Endothelial cell of umbilical vein (primary cell): ENCODE results near the gene FOXL2NB.

ENCODE experiments used
- CTCF ChIP-seq, 2 donors: IDR thresholded peaks; 1 replicate in 1 of 2; 2 replicates in 1 of 2; pipeline ENCODE4 v1.5.1; 2011; ENCODE audit warnings: low read length in 2 of 2, mild to moderate bottlenecking in 2 of 2, moderate library complexity in 2 of 2, control low read depth in 1 of 2, inconsistent platforms in 1 of 2, low read depth in 1 of 2; ENCODE audit not compliant: insufficient read depth in 1 of 2; ENCODE audit errors: extremely low read depth in 1 of 2
- EZH2 ChIP-seq: IDR thresholded peaks from 2 replicates; pipeline ENCODE4 v1.6.1; 2012; ENCODE audit warnings: borderline replicate concordance, low read depth, mild to moderate bottlenecking, moderate library complexity, low read length, inconsistent platforms; ENCODE audit not compliant: severe bottlenecking
- GATA2 ChIP-seq: IDR thresholded peaks from 2 replicates; pipeline ENCODE4 v1.7.0; 2011; ENCODE audit warnings: low read depth, mild to moderate bottlenecking, moderate library complexity, mixed read lengths, low read length; ENCODE audit not compliant: insufficient read length, insufficient read depth
- JUN ChIP-seq: IDR thresholded peaks from 2 replicates; pipeline ENCODE4 v1.6.1; 2011; ENCODE audit warnings: borderline replicate concordance, low read depth; ENCODE audit not compliant: insufficient read length, insufficient read depth
- POLR2A ChIP-seq: IDR thresholded peaks from 2 replicates; pipeline ENCODE4 v1.6.1; 2012; ENCODE audit warnings: low read depth, mild to moderate bottlenecking, control low read depth, low read length
- POLR2AphosphoS5 ChIP-seq: IDR thresholded peaks from 2 replicates; pipeline ENCODE4 v1.6.1; 2012; ENCODE audit warnings: low read depth, mild to moderate bottlenecking, control low read depth, low read length, moderate library complexity; ENCODE audit not compliant: insufficient read depth

GRCh38 chr3:138899351-138899991 lies 47.5 kb upstream of the FOXL2NB start:
- TF ChIP-seq JUN (no peak), CTCF (IDR thresholded peaks at IDR 0.05; ENCODE audit: extremely low read depth in 1 of 2, insufficient read depth in 1 of 2, low read depth in 1 of 2, low read length in 2 of 2) (no peak), POLR2AphosphoS5 (no peak), EZH2 (no peak), POLR2A (no peak), GATA2 (no peak)
